H1 (cell line): ENCODE results near the gene NAPG. TPM values are rescaled to one million over a fixed set of nuclear protein-coding genes. Genes with fewer than 3 reads are reported as not detected.
A peak's percentile ranks its signal among the peaks of the same experiment; 100 is the strongest.

Experiments
- CTCF ChIA-PET: fragments of 300-600 bp; sonication (Branson Sonifier 250); formaldehyde crosslinking; loops from one replicate; lab custom pipeline; 2021; ENCODE audit not compliant: partially characterized antibody; lab: Charles Lee
- POLR2A ChIA-PET: fragments of 300-600 bp; sonication (Branson Sonifier 250); formaldehyde crosslinking; loops from one replicate; lab custom pipeline; 2021; ENCODE audit warnings: inconsistent platforms; ENCODE audit not compliant: partially characterized antibody; lab: Charles Lee
- DNase-seq, 2 experiments: peaks; one replicate each; pipeline versions ENCODE4 v3.0.0 to v3.0.0-alpha.2; 2010 to 2022; ENCODE audit warnings: low spot score in 2 of 2, low read depth in 1 of 2, mixed read lengths in 1 of 2
- FAIRE-seq: peaks from 2 replicates; lab custom pipeline; 2011; peaks lifted over from hg19 to GRCh38; lab: Jason Lieb, UNC
- H2AFZ ChIP-seq: 2 replicates; pipeline ENCODE4 v1.8.1; 2012; ENCODE audit warnings: low read length, inconsistent platforms
- H2AK5ac ChIP-seq: 2 replicates; pipeline ENCODE4 v1.6.1; 2013; ENCODE audit warnings: low read depth, low read length
- H2BK120ac ChIP-seq: replicated peaks from 2 replicates; pipeline ENCODE3; 2013; ENCODE audit warnings: low read depth, low read length, inconsistent platforms
- H2BK12ac ChIP-seq: 2 replicates; pipeline ENCODE4 v1.6.1; 2013; ENCODE audit warnings: low read depth, low read length
- H2BK15ac ChIP-seq: 2 replicates; pipeline ENCODE4 v1.6.1; 2013; ENCODE audit warnings: low read length
- H2BK20ac ChIP-seq: 2 replicates; pipeline ENCODE4 v1.6.1; 2013; ENCODE audit warnings: low read length
- H2BK5ac ChIP-seq: 2 replicates; pipeline ENCODE4 v1.6.1; 2013; ENCODE audit warnings: low read depth, low read length
- H3K14ac ChIP-seq: 2 replicates; pipeline ENCODE4 v1.6.1; 2013; ENCODE audit warnings: inconsistent platforms; ENCODE audit not compliant: insufficient read length
- H3K18ac ChIP-seq: 2 replicates; pipeline ENCODE4 v1.6.1; 2013; ENCODE audit warnings: low read length; ENCODE audit errors: extremely low read depth
- H3K23ac ChIP-seq: 2 replicates; pipeline ENCODE4 v1.6.1; 2013; ENCODE audit warnings: inconsistent platforms; ENCODE audit not compliant: insufficient read length
- H3K23me2 ChIP-seq: 2 replicates; pipeline ENCODE4 v1.6.1; 2013; ENCODE audit warnings: low read depth, low read length
- H3K27ac ChIP-seq: 2 replicates; pipeline ENCODE4 v1.6.1; 2011; ENCODE audit warnings: low read depth, low read length, inconsistent platforms
- H3K27me3 ChIP-seq, 4 experiments: replicated peaks in 1 of 4; 1 replicate in 1 of 4; 2 replicates in 3 of 4; pipeline versions ENCODE4 v1.6.1 to v1.8.1; 2011 to 2013; ENCODE audit warnings: low read length in 3 of 4, mild to moderate bottlenecking in 3 of 4, inconsistent platforms in 2 of 4, mixed read lengths in 2 of 4, moderate library complexity in 1 of 4; ENCODE audit not compliant: control insufficient read depth in 3 of 4, insufficient read depth in 3 of 4; ENCODE audit errors: extremely low read depth in 1 of 4
- H3K36me3 ChIP-seq, 4 experiments: 2 replicates each; pipeline versions ENCODE4 v1.6.1 to v1.8.1; 2011 to 2013; ENCODE audit warnings: mild to moderate bottlenecking in 4 of 4, low read length in 3 of 4, moderate library complexity in 2 of 4, control low read depth in 1 of 4, inconsistent platforms in 1 of 4; ENCODE audit not compliant: insufficient read depth in 4 of 4, control insufficient read depth in 2 of 4
- H3K4ac ChIP-seq: replicated peaks from 2 replicates; pipeline ENCODE3; 2013; ENCODE audit warnings: low read length, low read depth, mixed read lengths, inconsistent platforms; ENCODE audit not compliant: insufficient read length
- H3K4me1 ChIP-seq, 4 experiments: replicated peaks in 1 of 4; 1 replicate in 1 of 4; 2 replicates in 3 of 4; pipeline versions ENCODE4 v1.6.1 to v1.8.1; 2011 to 2013; ENCODE audit warnings: low read length in 3 of 4, inconsistent platforms in 2 of 4, mixed read lengths in 1 of 4; ENCODE audit not compliant: insufficient read depth in 4 of 4, control insufficient read depth in 3 of 4
- H3K4me2 ChIP-seq, 2 experiments: 2 replicates each; pipeline versions ENCODE4 v1.6.1 to v1.8.1; 2011 to 2013; ENCODE audit warnings: low read depth in 2 of 2, low read length in 2 of 2, control low read depth in 1 of 2, inconsistent platforms in 1 of 2, mild to moderate bottlenecking in 1 of 2; ENCODE audit not compliant: insufficient read depth in 1 of 2
- H3K4me3 ChIP-seq, 4 experiments: fragments of 200-600, 300-600 bp in 1 of 4; sonication (generic), shearing (Covaris generic), sonication (Bioruptor Twin) in 1 of 4; 2 replicates each; pipeline versions ENCODE4 v1.5.1 to v1.8.1; 2011 to 2016; ENCODE audit warnings: low read length in 4 of 4, low read depth in 3 of 4, control low read depth in 2 of 4, inconsistent platforms in 2 of 4, mild to moderate bottlenecking in 2 of 4, mixed read lengths in 1 of 4, moderate library complexity in 1 of 4; ENCODE audit not compliant: insufficient read depth in 2 of 4; ENCODE audit errors: extremely low read depth in 1 of 4
- H3K56ac ChIP-seq: replicated peaks from 2 replicates; pipeline ENCODE3; 2013; ENCODE audit warnings: low read depth, mild to moderate bottlenecking, mixed read lengths, low read length, inconsistent platforms; ENCODE audit not compliant: insufficient read length
- H3K79me1 ChIP-seq: 2 replicates; pipeline ENCODE4 v1.6.1; 2013; ENCODE audit warnings: low read depth, low read length, control low read depth
- H3K79me2 ChIP-seq, 2 experiments: 2 replicates each; pipeline versions ENCODE4 v1.6.1 to v1.8.1; 2012 to 2013; ENCODE audit warnings: low read length in 2 of 2, mild to moderate bottlenecking in 2 of 2, inconsistent platforms in 1 of 2; ENCODE audit not compliant: insufficient read depth in 2 of 2, control insufficient read depth in 1 of 2
- H3K9ac ChIP-seq, 4 experiments: replicated peaks in 1 of 4; 1 replicate in 1 of 4; 2 replicates in 3 of 4; pipeline versions ENCODE4 v1.6.1 to v1.8.1; 2011 to 2013; ENCODE audit warnings: low read depth in 3 of 4, low read length in 3 of 4, control low read depth in 2 of 4, mild to moderate bottlenecking in 2 of 4, moderate library complexity in 2 of 4, inconsistent platforms in 1 of 4; ENCODE audit errors: extremely low read depth in 1 of 4
- H3K9me3 ChIP-seq, 2 experiments: 2 replicates each; pipeline versions ENCODE4 v1.6.1 to v1.8.1; 2012 to 2013; ENCODE audit warnings: mild to moderate bottlenecking in 2 of 2, moderate library complexity in 2 of 2, control low read depth in 1 of 2, inconsistent platforms in 1 of 2, low read depth in 1 of 2, low read length in 1 of 2, mixed read lengths in 1 of 2; ENCODE audit not compliant: insufficient read depth in 2 of 2
- H4K20me1 ChIP-seq, 2 experiments: replicated peaks in 1 of 2; 2 replicates each; pipeline versions ENCODE3 to v1.8.1; 2011 to 2013; ENCODE audit warnings: inconsistent platforms in 2 of 2, low read length in 2 of 2, mild to moderate bottlenecking in 1 of 2; ENCODE audit not compliant: insufficient read depth in 2 of 2, control insufficient read depth in 1 of 2
- H4K5ac ChIP-seq: 2 replicates; pipeline ENCODE4 v1.6.1; 2013; ENCODE audit warnings: low read length, low read depth, mixed read lengths, inconsistent platforms; ENCODE audit not compliant: insufficient read length
- H4K8ac ChIP-seq: 2 replicates; pipeline ENCODE4 v1.8.0; 2013; ENCODE audit warnings: mild to moderate bottlenecking, moderate library complexity, low read length, inconsistent platforms; ENCODE audit not compliant: insufficient read depth; ENCODE audit errors: extremely low read depth
- H4K91ac ChIP-seq: replicated peaks from 2 replicates; pipeline ENCODE3; 2013; ENCODE audit warnings: low read length, mixed read lengths, inconsistent platforms; ENCODE audit not compliant: insufficient read length
- ASH2L ChIP-seq: fragments of 200-600, 300-600 bp; sonication (generic); IDR thresholded peaks from one replicate; pipeline ENCODE4 v1.7.1; 2017; ENCODE audit warnings: low read length
- BCL11A ChIP-seq, 2 experiments: IDR thresholded peaks; one replicate each; pipeline ENCODE4 v1.6.1; 2011; ENCODE audit warnings: low read depth in 2 of 2, low read length in 2 of 2, mild to moderate bottlenecking in 2 of 2
- BRCA1 ChIP-seq: IDR thresholded peaks from 2 replicates; pipeline ENCODE4 v1.6.1; 2012; ENCODE audit warnings: low read depth, low read length, improper control_type of control experiment
- CEBPB ChIP-seq: IDR thresholded peaks from 2 replicates; pipeline ENCODE4 v1.6.1; 2012; ENCODE audit warnings: low read depth, low read length
- MAX ChIP-seq: IDR thresholded peaks from 2 replicates; pipeline ENCODE4 v1.6.1; 2012; ENCODE audit warnings: inconsistent platforms
- POLR2AphosphoS5 ChIP-seq: IDR thresholded peaks from 2 replicates; pipeline ENCODE4 v1.6.1; 2011; ENCODE audit warnings: low read depth, low read length
- RAD21 ChIP-seq, 2 experiments: IDR thresholded peaks in 1 of 2; conservative IDR thresholded peaks in 1 of 2; 2 replicates each; pipeline ENCODE4 v1.6.1; 2011; ENCODE audit warnings: low read depth in 2 of 2, low read length in 2 of 2, improper control_type of control experiment in 1 of 2, inconsistent platforms in 1 of 2, mild to moderate bottlenecking in 1 of 2, moderate library complexity in 1 of 2
- SIN3A ChIP-seq, 2 experiments: IDR thresholded peaks in 1 of 2; conservative IDR thresholded peaks in 1 of 2; 2 replicates each; pipeline ENCODE4 v1.6.1; 2011 to 2012; ENCODE audit warnings: low read length in 2 of 2, improper control_type of control experiment in 1 of 2, low read depth in 1 of 2, mild to moderate bottlenecking in 1 of 2
- SP1 ChIP-seq: IDR thresholded peaks from 2 replicates; pipeline ENCODE4 v1.6.1; 2011; ENCODE audit warnings: low read depth, low read length
- USF2 ChIP-seq: IDR thresholded peaks from 2 replicates; pipeline ENCODE4 v1.6.1; 2011; ENCODE audit warnings: low read length, improper control_type of control experiment
- WGBS, 2 experiments: shearing (Covaris generic) in 1 of 2; methylation state at CpG; one replicate each; pipeline versions ENCODE4 v1.1.6 to v1.1.7; 2013 to 2015; ENCODE audit warnings: low lambda C conversion rate in 2 of 2, mixed read lengths in 2 of 2, inconsistent platforms in 1 of 2, low coverage in 1 of 2, missing lambda C conversion rate in 1 of 2; ENCODE audit not compliant: insufficient replicate concordance in 2 of 2, insufficient coverage in 1 of 2, insufficient read length in 1 of 2; ENCODE audit errors: extremely low coverage in 1 of 2, missing lambda C conversion rate in 1 of 2; 5-methylcytosine and 5-hydroxymethylcytosine counted together
- polyA plus RNA-seq, 7 experiments: library from polyadenylated mRNA; depleted of rRNA in 3 of 7; stranded (reverse) in 5 of 7; unstranded in 2 of 7; fragments of >200 nt in 5 of 7; fragments of 200-250 nt in 2 of 7; gene quantifications; 1 replicate in 5 of 7; 2 replicates in 1 of 7; 4 replicates in 1 of 7; pipeline versions ENCODE4 v1.2.1 to v1.2.3, GENCODE V29; 2011 to 2013; ENCODE audit warnings: missing spikeins in 2 of 7, mixed read lengths in 2 of 7
- total RNA-seq: library from RNA; stranded (reverse); fragmentation: NEBNext Ultra II Directional; extraction: Animal tissue kit (Norgen Biotek cat#: 25700); gene quantifications from 2 replicates; pipeline ENCODE4 v1.2.1, GENCODE V29; 2021

The NAPG gene
- total and polyA plus RNA-seq, 2 of the 8 experiments (the other 6 are each of a cell fraction or from before 2014, with no cell fraction given): 8.0 to 23.5 TPM

- no peak overlapping the region for H4K8ac ChIP-seq
- H3K36me3 ChIP-seq: no peaks in the 10 kb centered on the region
- no peak overlapping the region for H4K91ac ChIP-seq
- no peak overlapping the region for H3K4ac ChIP-seq
- ChIA-PET CTCF (interaction anchor here (0.6 to 2.8 kb wide), 13 partner anchors 9 to 532 kb away, joined by 3 to 20 read pairs (median 3); no protein-coding TSS in a partner anchor), POLR2A (no interaction called here)
- no peak overlapping the region for H3K9ac ChIP-seq
- H3K4me3 ChIP-seq: no peak overlapping the region
- no peak overlapping the region for H2BK12ac ChIP-seq
- FAIRE-seq (no peak), DNase-seq (no peak)
- H3K79me1 ChIP-seq: no peaks in the 10 kb centered on the region
- no peaks in the 10 kb centered on the region for H3K79me2 ChIP-seq
- H4K5ac ChIP-seq: no peak overlapping the region
- peaks cover 7 to 21% (median 15%) of the 10 kb centered on the region in 4 experiments for H3K27me3 ChIP-seq
- no peak overlapping the region for H2BK15ac ChIP-seq
- no peak overlapping the region for H3K23ac ChIP-seq
- H3K18ac ChIP-seq: no peak overlapping the region
- no peaks in the 10 kb centered on the region for H3K9me3 ChIP-seq
- no peaks in the 10 kb centered on the region for H4K20me1 ChIP-seq
- no peak overlapping the region for H3K56ac ChIP-seq
- H2AFZ ChIP-seq: no peak overlapping the region
- no peak overlapping the region; the same call in 1 of the 2 replicates for H2BK5ac ChIP-seq
- no peak overlapping the region; the same call in 1 of the 2 replicates for H2AK5ac ChIP-seq
- H3K27ac ChIP-seq: no peak overlapping the region
- H2BK20ac ChIP-seq: no peak overlapping the region
- H2BK120ac ChIP-seq: no peak overlapping the region
- H3K4me2 ChIP-seq: no peak overlapping the region
- H3K4me1 ChIP-seq: peaks cover 1 to 8% (median 3%) of the 10 kb centered on the region in 4 experiments; a peak in 5 of 7 replicates
- no peak overlapping the region for H3K14ac ChIP-seq
- H3K23me2 ChIP-seq: no peaks in the 10 kb centered on the region
- 84% methylated on average over 10 of the region's 11 CpGs; no CpG with 5 or more reads in 1 of the 2 experiments for WGBS, 2 experiments
- TF ChIP-seq SIN3A (conservative IDR thresholded peaks at IDR 0.05 in 1 of 2, IDR thresholded peaks at IDR 0.05 in 1 of 2; ENCODE audit: low read depth in 1 of 2, low read length in 2 of 2) (no peak), MAX (0 out of 2 replicates have a peak, but pooled peaks have one; percentile 34), ASH2L (no peak), BRCA1 (no peak), BCL11A (IDR thresholded peaks at IDR 0.05; ENCODE audit: low read depth in 2 of 2, low read length in 2 of 2) (no peak), POLR2AphosphoS5 (no peak), CEBPB (no peak), USF2 (no peak), SP1 (no peak), RAD21 (IDR thresholded peaks at IDR 0.05 in 1 of 2, conservative IDR thresholded peaks at IDR 0.05 in 1 of 2; ENCODE audit: low read depth in 2 of 2, low read length in 2 of 2) (peak in 1 of 2 experiments; percentile 19; a peak in 2 of 4 replicates)
Measured at GRCh38 chr18:10482363-10482984, 43.4 kb upstream of the NAPG start.
